ENCODE data around the gene EML4.

Gene EML4

GRCh38 chr2:42312106-42312505 is 143.0 kb downstream of the EML4 start:
- Histone ChIP-seq H3K9ac (ENCODE audit: low read length) (no peak overlapping the region), H3K36me3 (replicated peaks; ENCODE audit: insufficient read depth, low read length) (no peaks in the 10 kb centered on the region; the same call in 1 of the 2 replicates), H4K20me1 (ENCODE audit: insufficient read depth, low read length) (no peaks in the 10 kb centered on the region), H3K4me1 (ENCODE audit: low read length) (no peaks in the 10 kb centered on the region), H3F3A (ENCODE audit: insufficient read depth, low read length) (no peaks in the 10 kb centered on the region), H2AFZ (ENCODE audit: low read length) (no peak overlapping the region), H3K27me3 (replicated peaks; ENCODE audit: insufficient read depth, low read length) (no peaks in the 10 kb centered on the region), H3K27ac (ENCODE audit: low read length) (no peak overlapping the region), H3K4me3 (ENCODE audit: low read length) (no peak overlapping the region), H3K4me2 (ENCODE audit: low read depth, low read length) (no peak overlapping the region), H3K9me3 (replicated peaks; ENCODE audit: insufficient read depth, low read length) (no peaks in the 10 kb centered on the region), H3K9me2 (replicated peaks; ENCODE audit: insufficient read depth, low read length) (no peaks in the 10 kb centered on the region), H3K79me2 (ENCODE audit: low read length) (no peaks in the 10 kb centered on the region)
- DNase-seq: no peak
- TF ChIP-seq CTCF (IDR thresholded peaks at IDR 0.05; ENCODE audit: low read length): no peak
- TF ChIP-seq EZH2phosphoT487 (IDR thresholded peaks at IDR 0.05; ENCODE audit: low read length): no peak
- no peak for TF ChIP-seq EZH2 (optimal IDR thresholded peaks at IDR 0.05; ENCODE audit: low read depth, low read length)

- no peaks in the 10 kb centered on the region for H3K36me3 ChIP-seq (replicated peaks; ENCODE audit: insufficient read depth, low read length)
- H3K9ac ChIP-seq (ENCODE audit: low read length): no peak overlapping the region
- H3K4me3 ChIP-seq (ENCODE audit: low read length): no peak overlapping the region
- TF ChIP-seq CTCF (IDR thresholded peaks at IDR 0.05; ENCODE audit: low read length) (no peak), EZH2phosphoT487 (IDR thresholded peaks at IDR 0.05; ENCODE audit: low read length) (no peak), EZH2 (optimal IDR thresholded peaks at IDR 0.05; ENCODE audit: low read depth, low read length) (no peak)
- no peaks in the 10 kb centered on the region for H3K9me2 ChIP-seq (replicated peaks; ENCODE audit: insufficient read depth, low read length)
- no peaks in the 10 kb centered on the region for H3F3A ChIP-seq (ENCODE audit: insufficient read depth, low read length)
- H3K4me1 ChIP-seq (ENCODE audit: low read length): no peaks in the 10 kb centered on the region
- no peaks in the 10 kb centered on the region for H3K79me2 ChIP-seq (ENCODE audit: low read length)
- no peaks in the 10 kb centered on the region for H3K9me3 ChIP-seq (replicated peaks; ENCODE audit: insufficient read depth, low read length)
- H2AFZ ChIP-seq (ENCODE audit: low read length): no peak overlapping the region
- H3K27me3 ChIP-seq (replicated peaks; ENCODE audit: insufficient read depth, low read length): no peaks in the 10 kb centered on the region
- no peak for DNase-seq
- no peaks in the 10 kb centered on the region for H4K20me1 ChIP-seq (ENCODE audit: insufficient read depth, low read length)
- no peak overlapping the region for H3K4me2 ChIP-seq (ENCODE audit: low read depth, low read length)
- H3K27ac ChIP-seq (ENCODE audit: low read length): no peak overlapping the region
Observed at GRCh38 chr2:42314892-42315468, 145.8 kb downstream of the EML4 start.

GRCh38 chr2:42315844-42316470 is 146.8 kb downstream of the EML4 start:
- TF ChIP-seq EZH2 (optimal IDR thresholded peaks at IDR 0.05; ENCODE audit: low read depth, low read length): no peak
- no peak for TF ChIP-seq CTCF (IDR thresholded peaks at IDR 0.05; ENCODE audit: low read length)
- TF ChIP-seq EZH2phosphoT487 (IDR thresholded peaks at IDR 0.05; ENCODE audit: low read length): no peak

More at GRCh38 chr2:42315844-42316470, 146.8 kb downstream of the EML4 start:
- Histone ChIP-seq H3K4me3 (ENCODE audit: low read length) (no peak overlapping the region), H3K4me1 (ENCODE audit: low read length) (no peaks in the 10 kb centered on the region), H3K36me3 (replicated peaks; ENCODE audit: insufficient read depth, low read length) (no peaks in the 10 kb centered on the region), H3K27me3 (replicated peaks; ENCODE audit: insufficient read depth, low read length) (no peaks in the 10 kb centered on the region), H3K9me2 (replicated peaks; ENCODE audit: insufficient read depth, low read length) (no peaks in the 10 kb centered on the region), H4K20me1 (ENCODE audit: insufficient read depth, low read length) (no peaks in the 10 kb centered on the region), H3F3A (ENCODE audit: insufficient read depth, low read length) (no peaks in the 10 kb centered on the region), H3K4me2 (ENCODE audit: low read depth, low read length) (no peak overlapping the region), H3K27ac (ENCODE audit: low read length) (no peak overlapping the region), H3K79me2 (ENCODE audit: low read length) (no peaks in the 10 kb centered on the region), H3K9ac (ENCODE audit: low read length) (no peak overlapping the region), H2AFZ (ENCODE audit: low read length) (no peak overlapping the region), H3K9me3 (replicated peaks; ENCODE audit: insufficient read depth, low read length) (no peaks in the 10 kb centered on the region)
- no peak for DNase-seq

All from MM.1S (cell line).